CD4-positive, alpha-beta T cell treated with Interleukin-6 for 4 hours (primary cell): ENCODE results near the gene ATOSB.

ENCODE experiments used
- DNase-seq: peaks from one replicate; pipeline ENCODE4 v3.0.0-alpha.2; 2020; ENCODE audit warnings: mixed read lengths

ATOSB gene

GRCh38 chr9:35054185-35054835 is 61.4 kb downstream of the ATOSB start:
- no peak for DNase-seq
